Skeletal muscle cell (primary cell): Measurements from ENCODE around the gene AADAT.
"Not testable (repeated sequence)": the region's sequence is repeated elsewhere in the genome, so short reads cannot be mapped to it uniquely, and the experiment has no call there.

Experiments used
- DNase-seq: peaks from one replicate; pipeline ENCODE4 v3.0.0-alpha.2; 2010; ENCODE audit warnings: low read depth
- H3K4me3 ChIP-seq: 2 replicates; pipeline ENCODE4 v1.5.1; 2011; ENCODE audit warnings: low read depth, mild to moderate bottlenecking, control low read depth, low read length, moderate library complexity

Gene AADAT

DNA sequence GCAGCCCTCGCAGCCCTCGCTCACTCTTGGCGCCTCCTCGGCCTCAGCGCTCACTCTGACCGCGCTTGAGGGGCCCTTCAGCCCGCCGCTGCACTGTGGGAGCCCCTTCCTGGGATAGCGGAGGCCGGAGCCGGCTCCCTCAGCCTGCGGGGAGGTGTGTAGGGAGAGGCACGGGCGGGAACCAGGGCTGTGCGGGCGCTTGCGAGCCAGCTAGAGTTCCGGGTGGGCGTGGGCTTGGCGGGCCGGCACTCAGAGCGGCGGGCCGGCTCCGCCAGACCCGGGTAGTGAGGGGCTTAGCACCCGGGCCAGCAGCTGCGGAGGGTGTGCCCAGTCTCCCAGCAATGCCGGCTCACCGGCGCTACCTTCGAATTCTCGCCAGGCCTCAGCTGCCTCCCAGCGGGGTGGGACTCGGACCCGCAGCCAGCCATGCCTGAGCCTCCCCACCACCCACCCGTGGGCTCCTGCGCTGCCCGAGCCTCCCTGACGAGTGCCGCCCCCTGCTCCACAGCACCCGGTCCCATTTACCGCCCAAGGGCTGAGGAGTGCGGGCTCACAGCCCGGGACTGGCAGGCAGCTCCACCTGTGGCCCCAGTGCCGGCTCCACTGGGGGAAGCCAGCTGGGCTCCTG, 1.4 kb upstream of the AADAT start:
- H3K4me3 ChIP-seq = no peak overlapping the region
- DNase-seq = no peak

DNA sequence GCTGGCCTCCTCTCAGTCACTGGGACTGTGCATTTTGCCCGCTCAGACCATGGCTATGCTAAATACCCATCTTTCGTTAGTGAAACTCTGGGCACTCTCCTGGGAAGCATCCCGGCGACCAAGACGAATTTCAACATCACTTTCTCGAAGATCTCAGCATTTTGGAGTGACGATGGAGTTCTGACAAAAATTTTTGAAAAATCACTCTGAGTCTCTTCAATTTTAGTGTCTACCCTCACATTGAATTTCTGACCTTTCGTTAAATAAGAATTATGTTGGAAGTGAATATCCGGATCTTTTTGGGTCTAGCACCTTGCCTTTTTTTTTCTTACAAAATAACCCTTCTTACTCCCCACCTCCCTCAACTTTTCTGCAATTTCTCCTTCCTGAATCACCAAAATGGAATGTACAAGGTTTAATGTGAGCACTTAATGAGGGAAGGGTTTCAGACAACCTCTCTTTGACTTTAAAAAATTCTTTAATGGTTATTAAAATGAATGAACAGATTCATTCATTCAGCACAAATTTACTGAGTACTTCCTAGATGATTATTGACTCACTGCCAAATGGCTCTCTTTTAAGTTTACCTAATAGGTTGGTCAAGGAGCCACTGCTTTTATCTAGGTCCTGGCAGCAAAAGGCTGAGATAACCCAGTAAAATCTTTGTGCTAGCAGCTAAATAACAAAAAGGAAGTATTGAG, 746 bp upstream of the AADAT start:
- peak overlapping the region; percentile 77 for H3K4me3 ChIP-seq
- no peak for DNase-seq

DNA sequence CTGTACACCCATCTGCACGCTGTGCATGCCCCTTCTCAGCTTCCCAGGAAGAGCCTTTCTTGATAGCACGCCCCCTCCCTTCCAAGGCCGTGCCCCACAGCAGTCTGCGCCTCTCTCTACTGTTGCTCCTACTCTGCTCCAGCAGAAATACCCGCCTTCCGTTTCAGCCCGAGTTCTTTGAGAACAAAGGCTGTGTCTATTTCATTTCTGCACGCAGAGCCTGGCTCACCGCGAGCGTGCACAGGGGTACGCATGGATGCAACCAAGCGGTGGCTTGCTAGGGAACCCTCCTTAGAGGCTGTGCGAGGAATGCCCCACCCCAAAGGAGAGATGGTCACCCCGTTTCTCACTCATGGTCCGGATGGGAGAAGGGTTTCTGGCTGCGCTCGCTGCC, 485 bp downstream of the AADAT start:
- DNase-seq = no peak
- H3K4me3 ChIP-seq = peak overlapping the region; percentile 77

DNA sequence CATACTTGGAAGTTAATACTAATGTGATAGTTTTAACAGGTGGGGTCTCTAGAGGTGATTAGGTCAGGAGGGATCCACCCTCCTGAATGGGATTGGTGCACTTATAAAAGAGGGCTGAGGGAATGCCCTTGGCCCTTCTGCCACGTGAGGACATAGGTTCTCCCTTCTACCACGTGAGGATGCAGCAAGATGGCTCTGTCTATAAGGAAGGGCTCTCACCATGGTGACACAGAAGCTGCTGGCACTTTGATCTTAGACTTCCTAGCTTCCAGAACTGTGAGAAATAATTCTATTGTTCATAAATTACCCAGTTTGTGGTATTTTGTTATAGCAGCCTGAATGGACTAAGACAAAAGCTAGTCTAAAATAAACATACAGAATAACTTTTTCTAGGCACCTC, 1.0 kb downstream of the AADAT start:
- H3K4me3 ChIP-seq = peak overlapping the region; percentile 77
- DNase-seq = no peak

DNA sequence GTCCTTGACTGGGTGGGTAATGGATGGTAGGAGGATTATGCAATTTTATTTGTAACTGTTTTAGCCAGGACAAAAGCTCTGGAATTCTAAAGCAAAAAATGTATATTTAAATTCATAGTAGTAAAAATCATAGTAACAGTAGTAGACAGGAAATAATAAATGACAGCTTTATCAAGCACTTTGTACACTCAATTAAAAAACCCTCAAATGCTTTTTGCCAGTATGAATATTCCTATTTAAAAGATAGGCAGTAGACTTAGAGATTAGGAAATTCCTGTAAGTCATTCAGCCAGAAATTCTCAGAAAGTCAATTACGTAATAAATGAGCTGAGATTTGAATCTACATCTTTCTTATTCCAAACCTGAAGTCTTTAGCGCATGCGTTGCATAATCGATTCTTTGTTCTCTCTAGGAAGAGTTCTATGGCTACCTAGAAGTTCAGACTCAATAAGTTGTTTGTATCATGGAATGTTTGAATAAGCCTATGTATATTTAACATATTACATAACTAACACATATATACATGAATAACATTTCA, 2.5 kb downstream of the AADAT start:
- no peak for DNase-seq

DNA sequence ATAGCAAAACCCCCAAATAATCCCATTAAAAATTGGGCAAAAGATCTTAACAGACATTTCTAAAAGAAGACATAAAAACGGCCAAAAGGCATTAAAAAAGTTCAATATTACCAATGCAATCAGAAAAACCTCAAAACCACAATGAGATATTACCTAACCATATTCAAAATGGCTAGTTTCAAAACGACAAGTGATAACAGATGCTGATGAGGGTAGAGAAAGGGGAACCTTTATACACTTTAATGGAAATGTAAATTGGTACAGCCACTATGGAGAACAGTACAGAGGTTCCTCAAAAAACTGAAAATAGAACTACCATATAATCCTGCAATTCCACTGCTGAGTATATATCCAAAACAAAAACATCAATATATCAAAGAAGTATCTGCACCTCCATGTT, 6.2 kb downstream of the AADAT start:
- no peak for DNase-seq
- no peak overlapping the region for H3K4me3 ChIP-seq

More for the DNA sequence above, 2.5 kb downstream of the AADAT start:
- H3K4me3 ChIP-seq = no peak overlapping the region

DNA sequence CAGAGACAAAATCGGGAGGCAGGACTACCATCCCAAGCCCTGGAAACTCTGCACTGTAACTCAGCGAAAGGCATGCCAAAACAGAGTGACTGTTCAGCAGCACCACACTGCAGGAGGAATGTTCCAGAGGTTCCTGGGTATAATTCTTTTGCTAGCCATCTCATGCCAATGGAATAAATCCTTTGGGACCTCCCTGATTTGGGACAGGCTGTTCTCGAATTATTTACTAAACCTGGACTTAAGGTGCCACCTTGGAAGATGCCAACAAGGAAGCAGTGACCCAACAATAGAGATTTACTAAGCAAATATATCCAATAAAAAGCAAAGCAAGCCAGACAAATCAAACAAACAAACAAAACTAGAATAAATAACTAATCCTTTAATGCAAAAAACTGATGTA, 9.3 kb downstream of the AADAT start:
- no peak overlapping the region for H3K4me3 ChIP-seq
- DNase-seq = no peak

DNA sequence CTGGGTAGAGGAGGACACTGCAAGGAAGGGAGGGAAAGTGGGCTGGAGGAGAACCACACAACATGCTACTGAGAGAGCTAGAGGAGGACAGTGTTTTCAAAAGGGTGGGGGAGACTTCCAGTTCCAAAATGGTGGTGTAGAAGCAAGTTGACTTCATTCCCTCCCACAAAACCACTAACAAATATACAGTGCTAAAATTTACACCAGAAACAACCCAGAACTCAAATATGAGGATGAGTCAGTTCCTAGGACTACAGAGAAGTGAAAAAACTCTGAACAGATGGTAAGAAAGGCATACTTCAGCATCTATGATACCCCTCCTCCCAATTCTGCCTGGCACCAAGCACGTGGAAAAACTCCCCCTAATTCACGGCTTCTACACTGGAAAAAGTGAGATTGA, 9.8 kb downstream of the AADAT start:
- DNase-seq = no peak
- H3K4me3 ChIP-seq = no peak overlapping the region

DNA sequence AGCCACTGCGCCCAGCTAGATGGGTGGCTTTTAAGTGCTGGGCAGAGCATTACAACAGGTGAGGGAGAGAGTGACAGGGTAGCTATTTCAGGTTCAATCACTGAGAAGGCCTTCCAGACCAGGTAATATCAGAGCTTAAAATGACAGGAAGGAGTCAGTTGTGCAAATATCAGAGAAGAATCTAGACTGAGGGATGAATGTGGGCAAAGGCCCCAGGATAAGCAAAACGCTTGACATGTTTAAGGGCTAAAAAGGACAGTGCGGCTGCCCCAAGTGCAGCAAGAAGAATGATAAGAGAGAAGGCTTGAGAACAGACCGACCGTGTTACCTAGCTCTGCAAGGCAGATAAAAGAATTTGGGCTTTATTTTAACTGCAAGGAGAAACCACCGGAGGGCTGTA, 18.6 kb downstream of the AADAT start:
- no peak for DNase-seq
- no peak overlapping the region for H3K4me3 ChIP-seq

DNA sequence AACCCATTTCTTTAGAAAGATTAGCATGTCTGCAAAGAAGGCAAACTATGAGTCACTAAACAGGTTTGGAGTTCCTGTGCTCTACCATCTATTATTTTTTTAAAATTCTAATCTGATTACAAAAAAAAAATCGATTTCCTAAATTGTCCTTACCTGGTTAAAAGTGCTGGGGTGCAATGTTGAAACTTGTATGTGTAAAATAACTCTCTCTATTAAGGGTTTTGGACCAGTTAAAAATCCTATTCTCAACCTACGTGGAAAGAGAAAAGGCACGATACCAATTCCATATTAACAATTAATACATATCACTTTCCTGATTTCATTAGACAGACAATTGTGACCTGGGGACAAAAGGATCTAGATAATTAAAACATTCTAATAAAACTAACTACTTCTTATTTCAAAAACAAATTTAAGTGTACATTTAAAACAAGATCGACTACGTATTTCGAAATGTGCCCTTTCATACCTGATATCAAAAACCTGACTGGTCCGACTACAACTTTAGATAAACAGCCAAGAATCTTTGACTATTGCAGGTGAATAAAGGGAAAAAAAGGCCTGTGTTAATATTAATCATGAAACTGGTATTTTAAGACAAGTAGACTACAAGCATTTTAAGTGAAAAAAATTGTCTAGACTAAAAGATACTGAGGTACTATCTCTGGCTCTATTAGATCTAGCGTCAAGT, 21.2 kb downstream of the AADAT start:
- no peak overlapping the region for H3K4me3 ChIP-seq
- no peak for DNase-seq

DNA sequence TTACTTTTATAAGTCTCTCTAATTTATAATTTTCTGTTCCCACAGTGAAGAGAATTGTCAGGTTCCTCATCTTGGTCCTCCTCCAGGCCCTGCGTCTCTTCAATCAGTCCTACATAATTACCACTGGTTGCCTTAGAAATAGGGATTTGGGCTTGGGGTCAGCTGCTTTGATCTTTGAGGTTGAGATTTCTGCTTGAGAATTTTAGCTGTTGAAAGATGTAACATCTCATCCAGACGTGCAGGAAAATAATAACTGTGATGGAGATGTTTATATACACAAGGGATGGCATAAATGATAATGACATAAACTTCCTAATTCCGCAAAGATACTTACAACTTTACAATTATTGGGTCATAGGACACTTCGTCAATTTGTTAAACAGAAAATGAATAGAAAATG, 30.3 kb downstream of the AADAT start:
- no peak overlapping the region for H3K4me3 ChIP-seq
- no peak for DNase-seq

DNA sequence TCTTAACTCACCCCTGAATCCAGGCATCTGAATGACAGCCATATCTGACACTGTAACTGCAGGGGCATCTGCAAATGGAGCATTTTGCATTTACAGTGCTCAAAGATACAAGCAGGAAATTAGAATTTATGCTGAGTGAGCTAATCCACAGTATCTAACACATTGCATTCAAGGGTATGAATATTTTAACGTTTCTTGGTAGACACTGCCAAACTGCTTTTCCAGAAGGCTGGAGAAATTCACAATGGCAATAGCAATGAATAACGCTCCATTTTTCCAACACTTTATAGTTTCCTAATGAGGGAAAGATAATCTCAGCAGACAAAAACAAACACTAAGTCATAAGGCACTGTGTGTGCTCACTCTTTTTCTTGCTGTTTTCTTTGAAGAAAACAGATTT, 30.9 kb downstream of the AADAT start:
- no peak overlapping the region for H3K4me3 ChIP-seq
- DNase-seq = no peak

DNA sequence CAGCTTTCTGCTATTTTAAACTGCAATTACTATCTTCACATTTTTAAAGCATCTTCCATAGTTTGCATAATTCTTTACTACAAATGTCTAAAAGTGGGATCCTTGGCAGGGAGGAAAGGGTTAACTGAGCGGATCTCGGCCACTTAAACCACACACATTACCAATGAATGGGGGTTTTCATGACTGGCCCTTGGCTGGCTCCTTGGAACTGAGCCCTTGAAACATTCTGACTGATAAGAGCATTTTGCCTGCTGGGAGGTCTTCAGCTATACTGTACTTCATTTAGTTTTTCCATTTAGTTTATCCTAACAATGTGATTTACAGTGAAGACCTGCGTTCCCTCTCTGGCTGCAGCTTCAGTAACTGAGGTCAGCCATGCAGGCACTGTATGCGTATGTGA, 31.9 kb downstream of the AADAT start:
- no peak for DNase-seq
- H3K4me3 ChIP-seq = no peak overlapping the region

DNA sequence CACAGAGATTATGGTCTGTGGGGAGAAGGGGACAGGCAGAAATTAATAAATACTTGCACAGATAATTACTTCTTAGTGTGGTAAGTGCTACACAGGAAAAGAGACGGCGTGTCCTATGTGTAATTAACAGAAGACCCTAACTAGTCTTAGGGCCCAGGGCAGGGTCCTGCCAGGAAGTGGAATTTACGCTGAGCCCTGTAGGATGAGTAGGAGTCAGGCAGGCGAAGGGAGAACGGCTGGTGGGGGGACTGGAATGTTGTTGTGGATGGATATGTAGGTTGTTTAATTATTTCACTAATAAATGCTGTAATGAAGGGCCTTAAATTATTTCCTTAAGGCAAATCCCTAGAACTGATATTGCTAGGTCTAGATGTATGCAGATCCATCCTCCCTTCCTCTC, 36.8 kb downstream of the AADAT start:
- no peak overlapping the region for H3K4me3 ChIP-seq
- no peak for DNase-seq

DNA sequence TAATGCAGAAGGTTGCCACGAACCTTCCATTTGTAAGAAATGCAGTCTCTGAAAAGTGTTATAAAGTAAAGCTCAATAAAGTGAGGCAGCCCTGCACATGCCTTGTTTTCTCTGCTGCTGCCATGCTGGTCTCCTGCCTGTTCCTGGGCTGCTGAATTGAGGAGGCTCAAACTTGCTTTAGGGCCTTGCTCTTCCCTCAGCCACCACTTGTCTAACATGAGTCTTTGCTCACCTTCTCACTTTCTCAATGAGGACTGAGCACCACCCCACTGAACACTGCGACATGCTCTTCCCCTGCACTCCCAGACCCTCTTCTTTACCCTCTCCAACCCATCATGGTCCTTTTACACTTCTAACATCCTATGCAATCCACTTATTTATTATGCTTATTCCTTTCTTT, 38.4 kb downstream of the AADAT start:
- H3K4me3 ChIP-seq = no peak overlapping the region
- DNase-seq = no peak

DNA sequence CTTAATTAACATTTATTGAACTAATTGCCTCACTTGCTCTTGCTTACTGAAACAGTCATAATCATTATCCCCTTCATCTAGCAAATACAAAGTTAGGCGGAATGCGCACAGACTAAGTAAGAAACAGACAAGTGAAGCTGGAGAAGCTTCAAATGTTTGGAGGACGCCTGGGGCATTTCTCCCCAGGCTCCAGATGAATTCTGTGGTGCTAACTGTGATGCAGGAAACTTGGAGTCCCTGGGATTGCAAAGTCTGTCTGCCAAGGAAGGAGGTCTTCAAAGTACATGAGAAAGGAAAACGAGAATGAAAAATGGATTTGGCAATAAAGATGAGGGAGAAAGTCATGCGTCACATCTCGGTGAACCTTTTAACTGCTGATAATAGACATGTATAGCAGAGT, 40.0 kb downstream of the AADAT start:
- no peak for DNase-seq
- H3K4me3 ChIP-seq = no peak overlapping the region

DNA sequence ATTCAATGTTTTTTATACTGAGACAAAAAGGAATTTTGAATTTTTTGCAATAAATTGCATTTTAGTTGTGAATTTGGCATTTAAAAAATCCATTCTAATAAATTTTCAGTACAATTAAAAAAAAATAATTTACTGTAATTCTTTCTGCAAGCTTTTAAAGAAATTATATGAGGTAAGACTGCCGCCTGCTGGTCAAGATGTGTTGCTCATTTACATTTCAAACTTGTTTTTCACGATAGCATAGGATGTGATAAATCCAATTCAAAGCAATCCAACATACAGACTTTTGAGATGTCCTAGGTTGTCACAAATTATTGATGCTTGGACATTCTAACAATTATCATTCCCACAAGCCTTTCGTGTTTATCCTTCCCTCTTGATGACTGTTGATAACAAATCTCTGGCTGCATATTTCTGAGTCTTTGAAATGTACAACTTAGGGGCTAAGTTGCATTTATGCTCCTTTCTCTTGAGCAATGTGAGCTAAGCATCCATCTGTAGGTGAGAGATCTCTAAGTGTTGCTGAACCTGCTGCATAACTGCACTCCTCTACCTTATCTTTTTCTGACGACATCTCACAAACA, 41.9 kb downstream of the AADAT start:
- no peak overlapping the region for H3K4me3 ChIP-seq
- peak; percentile 7 for DNase-seq

DNA sequence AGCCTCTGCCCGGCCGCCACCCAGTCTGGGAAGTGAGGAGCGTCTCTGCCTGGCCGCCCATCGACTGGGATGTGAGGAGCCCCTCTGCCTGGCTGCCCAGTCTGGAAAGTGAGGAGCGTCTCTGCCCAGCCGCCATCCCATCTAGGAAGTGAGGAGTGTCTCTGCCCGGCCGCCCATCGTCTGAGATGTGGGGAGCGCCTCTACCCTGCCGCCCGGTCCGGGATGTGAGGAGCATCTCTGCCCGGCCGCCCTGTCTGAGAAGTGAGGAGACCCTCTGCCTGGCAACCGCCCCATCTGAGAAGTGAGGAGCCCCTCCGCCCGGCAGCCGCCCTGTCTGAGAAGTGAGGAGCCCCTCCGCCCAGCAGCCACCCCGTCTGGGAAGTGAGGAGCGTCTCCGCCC, 43.6 kb downstream of the AADAT start:
- not testable (repeated sequence) for H3K4me3 ChIP-seq, DNase-seq

DNA sequence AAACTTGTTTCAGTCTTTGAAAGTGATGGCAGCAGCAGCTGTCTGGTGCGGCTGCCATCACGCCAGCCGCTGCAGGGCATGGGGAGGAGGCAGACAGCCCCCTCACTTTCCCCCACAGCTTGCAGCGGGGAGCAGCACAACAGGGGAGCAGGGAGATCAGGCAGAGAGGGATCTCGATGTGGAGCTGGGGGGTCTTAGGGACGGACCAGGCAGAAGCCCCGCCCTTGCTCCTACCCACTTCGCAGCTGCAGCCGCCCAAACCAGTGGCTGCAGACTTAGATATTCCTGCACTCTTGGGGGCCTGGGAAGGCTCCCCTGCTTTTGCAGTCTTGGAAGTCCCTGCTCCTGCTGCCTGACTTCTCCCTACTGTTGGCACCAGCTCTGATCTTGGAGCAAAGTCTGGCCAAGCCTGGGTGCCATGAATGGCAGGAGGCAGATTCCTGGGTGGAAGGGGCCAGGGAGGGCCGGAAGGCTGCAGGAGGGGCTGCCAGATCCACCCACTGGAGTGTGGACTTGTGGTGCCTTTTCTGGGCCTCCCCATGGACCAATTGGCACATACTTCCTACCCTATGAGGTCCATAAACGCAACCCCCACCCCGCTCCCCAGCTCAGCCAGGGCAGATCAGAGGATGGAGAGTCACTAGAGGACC, 49.6 kb downstream of the AADAT start:
- H3K4me3 ChIP-seq = no peak overlapping the region
- DNase-seq = no peak

DNA sequence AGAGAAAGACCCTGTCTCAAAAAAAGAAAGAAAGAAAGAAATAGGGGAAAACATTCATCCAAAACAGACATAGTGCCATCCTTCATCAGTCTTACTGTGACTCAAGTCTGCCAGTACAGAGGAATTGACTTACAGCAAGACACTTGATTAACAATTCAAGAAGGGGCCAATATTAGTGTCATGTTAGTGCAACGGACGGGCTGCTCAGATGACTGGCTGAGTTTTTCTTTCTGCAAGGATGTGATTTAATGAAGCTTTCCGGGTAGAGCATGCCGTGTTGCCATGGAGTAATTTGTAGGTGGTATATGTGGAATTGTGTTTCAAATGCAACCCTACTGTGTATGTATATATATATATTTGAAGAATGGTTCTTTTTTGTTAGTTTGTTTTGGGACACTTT, 51.0 kb downstream of the AADAT start:
- H3K4me3 ChIP-seq = no peak overlapping the region
- no peak for DNase-seq
